OCI-LY7 (cell line): ENCODE data around the gene NAT9. TPM values are rescaled to one million over a fixed set of nuclear protein-coding genes. Genes with fewer than 3 reads are reported as not detected.

ENCODE experiments used
- BruUV-seq: library from RNA; stranded (reverse); fragments of 400-500 nt; replicated peaks from 2 replicates; lab custom pipeline; 2021; lab: Mats Ljungman, UMichigan
- CTCF ChIA-PET: fragments of 300-600 bp; sonication (Branson Sonifier 250); formaldehyde crosslinking; loops from one replicate; lab custom pipeline; 2022; ENCODE audit warnings: antibody characterized with exemption; ENCODE audit not compliant: unreplicated experiment; lab: Charles Lee
- POLR2A ChIA-PET: fragments of 300-600 bp; sonication (Branson Sonifier 250); formaldehyde crosslinking; loops from one replicate; lab custom pipeline; 2022; ENCODE audit warnings: antibody characterized with exemption; lab: Charles Lee
- DNase-seq: peaks from one replicate; pipeline ENCODE4 v3.0.0-alpha.2; 2015; ENCODE audit warnings: low spot score
- H2AFZ ChIP-seq: fragments of 200-600 bp; sonication (generic), shearing (Covaris generic); 2 replicates; pipeline ENCODE4 v1.6.1; 2014; ENCODE audit warnings: mild to moderate bottlenecking, antibody characterized with exemption, low read length, moderate library complexity
- H3K27ac ChIP-seq: fragments of 200-600 bp; sonication (generic); 2 replicates; pipeline ENCODE4 v1.5.1; 2014; ENCODE audit warnings: mixed run types, low read depth, mild to moderate bottlenecking, moderate library complexity, low read length, inconsistent platforms; ENCODE audit not compliant: poor library complexity, severe bottlenecking
- H3K36me3 ChIP-seq: fragments of 200-600 bp; sonication (generic); 2 replicates; pipeline ENCODE4 v1.6.1; 2014; ENCODE audit warnings: mild to moderate bottlenecking, antibody characterized with exemption, low read length, moderate library complexity, mixed read lengths; ENCODE audit not compliant: insufficient read depth
- H3K4me1 ChIP-seq: fragments of 200-600 bp; sonication (generic); 2 replicates; pipeline ENCODE4 v1.5.1; 2014; ENCODE audit warnings: mild to moderate bottlenecking, low read length; ENCODE audit not compliant: insufficient read depth, poor library complexity, severe bottlenecking
- H3K4me2 ChIP-seq: fragments of 200-600 bp; sonication (generic); 2 replicates; pipeline ENCODE4 v1.6.1; 2014; ENCODE audit warnings: mild to moderate bottlenecking, low read length
- H3K4me3 ChIP-seq: fragments of 200-600 bp; sonication (generic); 2 replicates; pipeline ENCODE4 v1.5.1; 2014; ENCODE audit warnings: mild to moderate bottlenecking, low read depth, low read length; ENCODE audit not compliant: poor library complexity, severe bottlenecking
- H3K79me2 ChIP-seq: fragments of 200-600 bp; sonication (generic); 2 replicates; pipeline ENCODE4 v1.6.1; 2016; ENCODE audit warnings: low read depth, mild to moderate bottlenecking, low read length, moderate library complexity, mixed read lengths; ENCODE audit not compliant: insufficient read depth
- H3K9me2 ChIP-seq: fragments of 200-600 bp; sonication (generic); 2 replicates; pipeline ENCODE4 v1.6.1; 2016; ENCODE audit warnings: mild to moderate bottlenecking, low read length, mixed read lengths; ENCODE audit not compliant: insufficient read depth
- H3K9me3 ChIP-seq: fragments of 200-600 bp; sonication (generic); 2 replicates; pipeline ENCODE4 v1.6.1; 2014; ENCODE audit warnings: mild to moderate bottlenecking, mixed run types, low read length, mixed read lengths
- H4K20me1 ChIP-seq: fragments of 200-600 bp; sonication (generic); 2 replicates; pipeline ENCODE4 v1.6.1; 2014; ENCODE audit warnings: mild to moderate bottlenecking, antibody characterized with exemption, low read length, moderate library complexity, mixed read lengths; ENCODE audit not compliant: insufficient read depth
- EZH2phosphoT487 ChIP-seq: fragments of 200-600 bp; sonication (generic); IDR thresholded peaks from 2 replicates; pipeline ENCODE4 v1.6.1; 2018; ENCODE audit warnings: low read depth, borderline replicate concordance, mild to moderate bottlenecking, mixed run types, antibody characterized with exemption, low read length, moderate library complexity, mixed read lengths
- intact Hi-C: fragments of 100-400 bp; cut with micrococcal nuclease; formaldehyde crosslinking; loops from one replicate; pipeline ENCODE4 v1.10.0; 2022; ENCODE audit not compliant: unreplicated experiment
- total RNA-seq, 2 experiments: library from RNA; depleted of rRNA in 1 of 2; stranded (reverse); fragments of >200 nt in 1 of 2; shearing (Covaris generic) in 1 of 2; gene quantifications; 2 replicates each; pipeline ENCODE4 v1.2.3, GENCODE V29; 2014 to 2022
- TF ChIP-seq, protein P1 (sequence below): fragments of 200-600 bp; sonication (generic); conservative IDR thresholded peaks from 2 replicates; pipeline ENCODE4 v1.5.1; 2014; ENCODE audit warnings: mild to moderate bottlenecking, antibody characterized with exemption, low read length, moderate library complexity, mixed read lengths

The NAT9 gene
- total RNA-seq, 2 experiments from 2014 or later, result 77.2 to 87.9 TPM

- H3K9me3 ChIP-seq, result no peaks in the 10 kb centered on the region
- no TSS peak for BruUV-seq
- TF ChIP-seq, protein P1, sequence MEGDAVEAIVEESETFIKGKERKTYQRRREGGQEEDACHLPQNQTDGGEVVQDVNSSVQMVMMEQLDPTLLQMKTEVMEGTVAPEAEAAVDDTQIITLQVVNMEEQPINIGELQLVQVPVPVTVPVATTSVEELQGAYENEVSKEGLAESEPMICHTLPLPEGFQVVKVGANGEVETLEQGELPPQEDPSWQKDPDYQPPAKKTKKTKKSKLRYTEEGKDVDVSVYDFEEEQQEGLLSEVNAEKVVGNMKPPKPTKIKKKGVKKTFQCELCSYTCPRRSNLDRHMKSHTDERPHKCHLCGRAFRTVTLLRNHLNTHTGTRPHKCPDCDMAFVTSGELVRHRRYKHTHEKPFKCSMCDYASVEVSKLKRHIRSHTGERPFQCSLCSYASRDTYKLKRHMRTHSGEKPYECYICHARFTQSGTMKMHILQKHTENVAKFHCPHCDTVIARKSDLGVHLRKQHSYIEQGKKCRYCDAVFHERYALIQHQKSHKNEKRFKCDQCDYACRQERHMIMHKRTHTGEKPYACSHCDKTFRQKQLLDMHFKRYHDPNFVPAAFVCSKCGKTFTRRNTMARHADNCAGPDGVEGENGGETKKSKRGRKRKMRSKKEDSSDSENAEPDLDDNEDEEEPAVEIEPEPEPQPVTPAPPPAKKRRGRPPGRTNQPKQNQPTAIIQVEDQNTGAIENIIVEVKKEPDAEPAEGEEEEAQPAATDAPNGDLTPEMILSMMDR, result no peak
- TF ChIP-seq EZH2phosphoT487, result no peak
- no peak overlapping the region for H2AFZ ChIP-seq
- POLR2A ChIA-PET, result interaction anchor here (0.5 kb wide), 1 partner anchor 17 kb away, joined by 3 read pairs; no protein-coding TSS in a partner anchor
- no peaks in the 10 kb centered on the region for H3K79me2 ChIP-seq
- DNase-seq, result no peak
- H3K4me1 ChIP-seq, result peaks cover 13% of the 10 kb centered on the region
- H3K4me2 ChIP-seq, result no peak overlapping the region
- H3K36me3 ChIP-seq, result peaks cover 38% of the 10 kb centered on the region
- no peak overlapping the region for H3K4me3 ChIP-seq
- no peaks in the 10 kb centered on the region for H4K20me1 ChIP-seq
- H3K9me2 ChIP-seq, result no peaks in the 10 kb centered on the region
- H3K27ac ChIP-seq, result no peak overlapping the region
- intact Hi-C loops, result no loop called here
- CTCF ChIA-PET, result no interaction called here
Observed at GRCh38 chr17:74763565-74764387, 12.4 kb downstream of the NAT9 start.

DNA sequence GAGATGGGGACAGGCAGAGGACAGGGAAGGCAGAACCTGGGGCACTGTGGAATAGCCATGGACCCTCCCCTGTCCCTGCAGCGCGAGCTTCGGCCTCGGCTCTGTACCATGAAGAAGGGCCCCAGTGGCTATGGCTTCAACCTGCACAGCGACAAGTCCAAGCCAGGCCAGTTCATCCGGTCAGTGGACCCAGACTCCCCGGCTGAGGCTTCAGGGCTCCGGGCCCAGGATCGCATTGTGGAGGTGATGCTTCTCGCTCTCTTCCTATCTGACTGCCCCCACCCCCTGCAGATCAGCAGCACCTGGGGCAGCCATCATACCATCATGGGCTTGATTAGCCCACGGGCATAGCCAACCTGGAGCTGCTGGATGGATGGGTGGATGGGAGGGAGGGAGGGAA is 14.2 kb downstream of the NAT9 start:
- Histone ChIP-seq H3K27ac (no peak overlapping the region), H4K20me1 (peaks cover 5% of the 10 kb centered on the region; the same call in 1 of the 2 replicates), H3K9me2 (no peaks in the 10 kb centered on the region), H3K4me2 (no peak overlapping the region), H3K79me2 (no peaks in the 10 kb centered on the region; the same call in 1 of the 2 replicates), H3K9me3 (no peaks in the 10 kb centered on the region), H2AFZ (no peak overlapping the region), H3K4me3 (no peak overlapping the region), H3K4me1 (peaks cover 19% of the 10 kb centered on the region), H3K36me3 (peaks cover 25% of the 10 kb centered on the region)
- ChIA-PET POLR2A (interaction anchor here (0.9 kb wide), 1 partner anchor 11 kb away, joined by 3 read pairs; no protein-coding TSS in a partner anchor), CTCF (interaction anchor here (0.6 kb wide), 1 partner anchor 70 kb away, joined by 3 read pairs; no protein-coding TSS in a partner anchor)
- TF ChIP-seq, protein P1, result no peak
- no peak for TF ChIP-seq EZH2phosphoT487
- DNase-seq, result no peak
- intact Hi-C loops, result no loop called here
- BruUV-seq, result no TSS peak
